HCT116 (cell line): ENCODE data around the gene CHPT1. TPM values are rescaled to one million over a fixed set of nuclear protein-coding genes. Genes with fewer than 3 reads are reported as not detected.

Experiments used
- ATAC-seq: fragments of 200-7000 bp; cut with Tn5 transposase; 2 replicates; pipeline ENCODE4 v1.9.1; 2020; ENCODE audit warnings: mild to moderate bottlenecking, moderate library complexity
- BruUV-seq: library from RNA; stranded (reverse); fragments of 400-500 nt; replicated peaks from 2 replicates; lab custom pipeline; 2021; lab: Mats Ljungman, UMichigan
- CTCF ChIA-PET: fragments of 300-600 bp; sonication (Branson Sonifier 250); formaldehyde crosslinking; loops from one replicate; lab custom pipeline; 2021; ENCODE audit warnings: antibody characterized with exemption; lab: Charles Lee
- POLR2A ChIA-PET: fragments of 300-600, 350-600 bp; sonication (Branson Sonifier 250); formaldehyde crosslinking; loops from one replicate; lab custom pipeline; 2021; ENCODE audit warnings: antibody characterized with exemption; lab: Charles Lee
- RAD21 ChIA-PET, 2 experiments: fragments of 300-600 bp; sonication (Branson Sonifier 250); formaldehyde crosslinking; loops; one replicate each; lab custom pipeline; 2023; ENCODE audit warnings: low total read pairs in 2 of 2; ENCODE audit not compliant: uncharacterized antibody in 2 of 2, unreplicated experiment in 2 of 2, low non-redundant PET in 1 of 2; lab: Charles Lee
- DNase-seq: peaks from one replicate; pipeline ENCODE4 v3.0.0-alpha.2; 2010; ENCODE audit warnings: low read depth, low spot score
- H2AFZ ChIP-seq: fragments of 200-600 bp; shearing (Covaris generic), sonication (generic); 2 replicates; pipeline ENCODE4 v1.6.1; 2017; ENCODE audit warnings: low read depth, mixed run types, mixed read lengths, antibody characterized with exemption, low read length; ENCODE audit not compliant: poor library complexity, severe bottlenecking
- H3K27ac ChIP-seq: 2 replicates; pipeline ENCODE4 v1.5.1; 2012; ENCODE audit warnings: low read depth, low read length
- H3K27me3 ChIP-seq: fragments of 200-600 bp; sonication (generic); 2 replicates; pipeline ENCODE4 v1.6.1; 2016; ENCODE audit warnings: mixed run types, low read length, mixed read lengths; ENCODE audit not compliant: insufficient read depth
- H3K36me3 ChIP-seq, 2 experiments: fragments of 200-500 bp in 1 of 2; fragments of 200-600 bp in 1 of 2; sonication (Bioruptor generic) in 1 of 2; sonication (generic) in 1 of 2; 2 replicates each; pipeline versions ENCODE4 v1.5.1 to v1.6.1; 2014 to 2016; ENCODE audit warnings: low read length in 2 of 2, inconsistent platforms in 1 of 2, mixed read lengths in 1 of 2, mixed run types in 1 of 2; ENCODE audit not compliant: insufficient read depth in 2 of 2, control insufficient read depth in 1 of 2
- H3K4me1 ChIP-seq, 2 experiments: fragments of 200-600 bp in 1 of 2; sonication (generic) in 1 of 2; 2 replicates each; pipeline versions ENCODE4 v1.5.1 to v1.6.1; 2012 to 2017; ENCODE audit warnings: low read length in 2 of 2, inconsistent platforms in 1 of 2, mild to moderate bottlenecking in 1 of 2, mixed read lengths in 1 of 2, mixed run types in 1 of 2, moderate library complexity in 1 of 2; ENCODE audit not compliant: insufficient read depth in 2 of 2, control insufficient read depth in 1 of 2
- H3K4me2 ChIP-seq: fragments of 200-600 bp; sonication (generic); 2 replicates; pipeline ENCODE4 v1.6.1; 2017; ENCODE audit warnings: mixed run types, low read length, mixed read lengths
- H3K4me3 ChIP-seq, 2 experiments: fragments of 200-600 bp in 1 of 2; sonication (generic) in 1 of 2; replicated peaks in 1 of 2; 2 replicates each; pipeline ENCODE4 v1.5.1; 2011 to 2016; ENCODE audit warnings: low read length in 2 of 2, control low read depth in 1 of 2, low read depth in 1 of 2, mild to moderate bottlenecking in 1 of 2, mixed read lengths in 1 of 2, mixed run types in 1 of 2
- H3K79me2 ChIP-seq: fragments of 200-600 bp; sonication (generic); 2 replicates; pipeline ENCODE4 v1.6.1; 2017; ENCODE audit warnings: mild to moderate bottlenecking, mixed run types, low read length, moderate library complexity, mixed read lengths; ENCODE audit not compliant: insufficient read depth
- H3K9ac ChIP-seq: fragments of 200-600 bp; sonication (generic); 2 replicates; pipeline ENCODE4 v1.6.1; 2016; ENCODE audit warnings: low read length, mixed read lengths
- H3K9me2 ChIP-seq: fragments of 200-600 bp; sonication (generic), shearing (Covaris generic); 2 replicates; pipeline ENCODE4 v1.6.1; 2017; ENCODE audit warnings: mixed run types, mild to moderate bottlenecking, moderate library complexity; ENCODE audit not compliant: insufficient read depth
- H3K9me3 ChIP-seq, 2 experiments: fragments of 200-500 bp in 1 of 2; fragments of 200-600 bp in 1 of 2; sonication (Bioruptor generic) in 1 of 2; sonication (generic) in 1 of 2; 2 replicates each; pipeline ENCODE4 v1.6.1; 2014 to 2017; ENCODE audit warnings: low read length in 2 of 2, mixed read lengths in 2 of 2, inconsistent platforms in 1 of 2, low read depth in 1 of 2, mild to moderate bottlenecking in 1 of 2, mixed run types in 1 of 2, moderate library complexity in 1 of 2; ENCODE audit not compliant: control insufficient read depth in 1 of 2, insufficient read depth in 1 of 2
- H4K20me1 ChIP-seq: fragments of 200-600 bp; sonication (generic), shearing (Covaris generic); 2 replicates; pipeline ENCODE4 v1.6.1; 2017; ENCODE audit warnings: mixed run types, mild to moderate bottlenecking, moderate library complexity; ENCODE audit not compliant: insufficient read depth
- CBX3 ChIP-seq: IDR thresholded peaks from 2 replicates; pipeline ENCODE4 v1.6.1; 2012; ENCODE audit warnings: low read depth
- CEBPB ChIP-seq: IDR thresholded peaks from 2 replicates; pipeline ENCODE4 v1.6.1; 2012; ENCODE audit warnings: low read depth
- EGR1 ChIP-seq: IDR thresholded peaks from 2 replicates; pipeline ENCODE4 v1.6.1; 2012; ENCODE audit warnings: low read depth
- ELF1 ChIP-seq: IDR thresholded peaks from 2 replicates; pipeline ENCODE4 v1.6.1; 2012; ENCODE audit warnings: low read depth, borderline replicate concordance
- EZH2 ChIP-seq: fragments of 200-600 bp; sonication (generic); IDR thresholded peaks from 2 replicates; pipeline ENCODE4 v1.6.1; 2017; ENCODE audit warnings: antibody characterized with exemption, mixed run types
- EZH2phosphoT487 ChIP-seq: fragments of 200-600 bp; IDR thresholded peaks from 2 replicates; pipeline ENCODE4 v1.6.1; 2018; ENCODE audit warnings: antibody characterized with exemption, borderline replicate concordance
- FOSL1 ChIP-seq: IDR thresholded peaks from 2 replicates; pipeline ENCODE4 v1.6.1; 2012; ENCODE audit warnings: low read depth
- JUND ChIP-seq: IDR thresholded peaks from 2 replicates; pipeline ENCODE4 v1.6.1; 2012
- POLR2A ChIP-seq: IDR thresholded peaks from 2 replicates; pipeline ENCODE4 v1.7.0; 2011; ENCODE audit warnings: borderline replicate concordance; ENCODE audit not compliant: insufficient read depth, insufficient read length; ENCODE audit errors: extremely low read depth
- RAD21 ChIP-seq: IDR thresholded peaks from 2 replicates; pipeline ENCODE4 v1.6.1; 2012; ENCODE audit warnings: low read depth, mild to moderate bottlenecking
- SIN3A ChIP-seq: IDR thresholded peaks from 2 replicates; pipeline ENCODE4 v1.6.1; 2012; ENCODE audit warnings: low read depth
- SP1 ChIP-seq: IDR thresholded peaks from 2 replicates; pipeline ENCODE4 v1.6.1; 2012; ENCODE audit warnings: low read depth
- SRF ChIP-seq: IDR thresholded peaks from 2 replicates; pipeline ENCODE4 v1.6.1; 2012; ENCODE audit warnings: low read depth
- YY1 ChIP-seq: IDR thresholded peaks from 2 replicates; pipeline ENCODE4 v1.6.1; 2011; ENCODE audit warnings: low read length, low read depth, moderate library complexity, mild to moderate bottlenecking; ENCODE audit not compliant: insufficient replicate concordance; ENCODE audit errors: extremely low read depth
- ZFX ChIP-seq: fragments of 450-650 bp; IDR thresholded peaks from 2 replicates; pipeline ENCODE4 v1.6.1; 2017
- intact Hi-C: fragments of 100-400 bp; cut with micrococcal nuclease; formaldehyde crosslinking; loops from 2 replicates; pipeline ENCODE4 v1.10.0; 2022
- total RNA-seq: library from RNA; stranded (reverse); gene quantifications from one replicate; pipeline ENCODE4 v1.2.1, GENCODE V29; 2021; ENCODE audit not compliant: unreplicated experiment
- TF ChIP-seq, protein P1 (sequence below): IDR thresholded peaks from 2 replicates; pipeline ENCODE4 v1.6.1; 2012
- TF ChIP-seq, protein P2 (sequence below): IDR thresholded peaks from 2 replicates; pipeline ENCODE4 v1.6.1; 2012

The CHPT1 gene
- total RNA-seq, 1 experiment from 2014 or later = 20.1 TPM

DNA sequence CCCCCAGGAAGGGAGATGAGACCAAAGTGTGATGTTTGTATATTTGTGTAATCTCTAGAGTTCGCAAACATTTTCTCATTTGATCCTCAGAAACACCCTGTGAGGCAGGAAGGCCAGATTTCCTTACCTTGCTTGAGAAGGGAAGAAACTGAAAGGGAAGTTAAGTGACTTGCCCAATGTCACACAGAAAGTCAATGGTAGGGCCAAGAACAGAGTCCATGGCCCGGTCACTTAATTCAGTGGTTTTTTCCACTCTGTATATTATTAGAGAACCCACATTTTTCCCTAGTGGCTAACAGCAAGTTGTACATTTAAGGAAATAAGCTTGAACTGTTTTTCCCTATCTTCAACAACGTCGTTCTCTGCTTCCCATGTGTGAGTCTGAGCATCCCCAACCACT lies 25.6 kb upstream of the CHPT1 start:
- BruUV-seq = no TSS peak
- Histone ChIP-seq H3K4me1 (no peaks in the 10 kb centered on the region), H3K9ac (no peak overlapping the region), H4K20me1 (no peaks in the 10 kb centered on the region), H3K79me2 (no peaks in the 10 kb centered on the region), H3K27me3 (no peaks in the 10 kb centered on the region), H3K9me3 (no peaks in the 10 kb centered on the region), H2AFZ (no peak overlapping the region), H3K9me2 (no peaks in the 10 kb centered on the region), H3K4me2 (no peak overlapping the region), H3K4me3 (no peak overlapping the region), H3K36me3 (no peaks in the 10 kb centered on the region), H3K27ac (no peak overlapping the region)
- ChIA-PET POLR2A (no interaction called here), RAD21 (no interaction called here), CTCF (no interaction called here)
- no peak for DNase-seq
- no peak for TF ChIP-seq YY1
- TF ChIP-seq, protein P1, sequence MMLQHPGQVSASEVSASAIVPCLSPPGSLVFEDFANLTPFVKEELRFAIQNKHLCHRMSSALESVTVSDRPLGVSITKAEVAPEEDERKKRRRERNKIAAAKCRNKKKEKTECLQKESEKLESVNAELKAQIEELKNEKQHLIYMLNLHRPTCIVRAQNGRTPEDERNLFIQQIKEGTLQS = no peak
- no peak for TF ChIP-seq EGR1
- no peak for TF ChIP-seq SRF
- TF ChIP-seq, protein P2, sequence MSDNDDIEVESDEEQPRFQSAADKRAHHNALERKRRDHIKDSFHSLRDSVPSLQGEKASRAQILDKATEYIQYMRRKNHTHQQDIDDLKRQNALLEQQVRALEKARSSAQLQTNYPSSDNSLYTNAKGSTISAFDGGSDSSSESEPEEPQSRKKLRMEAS = no peak
- no peak for TF ChIP-seq ZFX
- TF ChIP-seq EZH2 = no peak
- no peak for TF ChIP-seq POLR2A
- no peak for TF ChIP-seq RAD21
- TF ChIP-seq CEBPB = no peak
- TF ChIP-seq CBX3 = no peak
- TF ChIP-seq ELF1 = no peak
- TF ChIP-seq SP1 = no peak
- no peak for TF ChIP-seq JUND
- no peak for TF ChIP-seq FOSL1
- no peak for TF ChIP-seq SIN3A
- no peak for TF ChIP-seq EZH2phosphoT487
- intact Hi-C loops = loop anchor here (5.0 kb wide), 1 partner anchor 85 kb away; no protein-coding TSS in a partner anchor
- no peak for ATAC-seq
